Stimulated activated CD4-positive, alpha-beta T cell treated with anti-CD3 and anti-CD28 coated beads, Interleukin-2, amount 100 ng/mL, for 24 hours (primary cell): ENCODE measurements around the gene ITK.

Experiments
- DNase-seq, 2 donors: peaks; one replicate each; pipeline ENCODE4 v3.0.0-alpha.2; 2020

Gene ITK

GRCh38 chr5:157248821-157249470 lies 68.3 kb downstream of the ITK start:
- DNase-seq: peak in 1 of 2 donors; percentile 41

GRCh38 chr5:157252711-157253465 lies 72.2 kb downstream of the ITK start:
- DNase-seq: peak; percentile 45 to 49

GRCh38 chr5:157253547-157253946 lies 72.9 kb downstream of the ITK start:
- no peak for DNase-seq

- DNase-seq: no peak
These were observed 77.8 kb downstream of the ITK start for GRCh38 chr5:157258450-157258849.

DNA sequence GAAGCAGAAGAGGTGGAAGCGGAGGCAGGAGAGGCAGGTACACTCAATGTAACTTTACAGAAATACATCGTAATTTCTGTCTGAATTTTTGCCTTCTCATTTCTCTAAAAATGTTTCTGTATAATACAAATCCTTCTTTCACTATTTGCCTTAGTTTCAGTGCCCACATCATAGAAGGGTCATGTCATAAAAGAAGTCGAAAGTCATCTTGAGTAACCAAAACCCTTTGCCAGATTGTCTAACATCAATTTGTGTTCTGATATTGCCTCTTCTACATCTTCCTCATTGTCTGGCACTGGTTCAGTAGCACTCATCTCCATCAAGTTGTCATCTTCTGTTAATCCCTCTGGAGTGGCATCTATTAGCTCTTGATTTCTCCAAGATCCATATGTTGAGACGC lies 79.1 kb downstream of the ITK start:
- DNase-seq: no peak

DNA sequence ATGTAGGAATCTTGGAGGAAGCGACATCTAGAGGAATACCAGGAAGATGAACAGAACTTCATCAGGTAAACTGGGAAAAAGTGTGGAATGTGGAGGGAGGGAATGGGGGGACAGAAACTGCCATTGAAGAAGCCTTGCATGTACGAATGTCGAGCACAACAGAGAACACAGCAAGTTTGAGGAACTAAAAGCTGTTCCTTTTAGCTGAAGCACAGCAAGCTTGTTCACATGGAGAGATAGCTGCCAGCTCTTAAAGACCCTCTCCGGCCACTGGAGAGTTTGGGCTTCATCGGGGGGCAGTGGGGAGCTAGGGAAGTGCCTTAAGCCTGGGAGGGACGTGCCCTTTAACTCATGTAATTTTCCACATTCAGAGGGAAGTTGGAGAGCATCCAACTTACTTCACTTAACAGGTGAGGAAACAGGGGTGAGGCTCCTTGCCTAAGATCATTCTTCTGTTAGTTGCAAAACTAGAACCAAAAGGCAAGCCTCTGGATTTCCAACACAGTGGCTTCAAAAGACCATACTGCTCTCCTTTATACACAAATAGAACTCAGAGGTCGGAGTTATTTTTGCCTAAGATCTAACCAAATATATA lies 83.0 kb downstream of the ITK start:
- no peak for DNase-seq

GRCh38 chr5:157265714-157266285 lies 85.2 kb downstream of the ITK start, which contains the start of gene CYFIP2:
TSS of gene CYFIP2 (plus strand) at chr5:157266123. CDS start at chr5:157285362, 19,239 bp downstream.
- DNase-seq: peak; percentile 80 to 86

DNA sequence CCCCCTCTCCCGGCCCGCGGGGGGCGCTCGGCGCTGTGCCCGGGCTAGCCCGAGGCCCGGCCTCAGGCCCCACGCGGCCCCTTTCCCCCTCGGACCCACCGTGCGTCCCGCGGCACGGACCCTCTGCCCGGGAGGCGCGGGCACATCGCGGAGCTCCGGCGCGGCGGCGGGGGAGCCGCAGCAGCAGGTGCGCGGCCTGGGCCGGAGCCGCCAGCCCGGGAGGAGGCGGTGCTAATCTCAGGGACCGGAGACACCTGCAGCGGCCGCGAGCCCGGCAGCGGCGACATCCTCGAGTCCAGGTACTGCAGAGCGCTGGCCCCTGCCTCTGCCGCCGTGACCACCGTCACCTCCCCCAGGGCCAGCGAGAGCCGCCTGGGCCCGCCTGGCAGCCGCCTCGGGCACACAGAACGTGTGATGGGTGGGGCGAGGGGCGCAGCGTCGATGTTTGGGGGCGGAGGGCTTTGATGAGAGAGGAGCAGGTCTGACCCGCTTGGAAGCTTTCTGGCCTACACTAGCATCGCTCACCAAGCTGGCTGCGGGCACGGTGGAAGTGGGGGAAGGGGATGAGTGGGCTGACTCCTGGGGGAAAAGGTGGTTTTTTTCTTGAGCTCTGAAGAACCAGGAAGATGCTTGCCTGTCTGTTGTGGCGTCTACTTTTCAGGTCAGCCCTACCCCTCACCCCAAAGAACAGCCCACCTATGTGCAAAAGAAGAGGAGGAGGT lies 85.8 kb downstream of the ITK start:
- DNase-seq: peak; percentile 62

DNA sequence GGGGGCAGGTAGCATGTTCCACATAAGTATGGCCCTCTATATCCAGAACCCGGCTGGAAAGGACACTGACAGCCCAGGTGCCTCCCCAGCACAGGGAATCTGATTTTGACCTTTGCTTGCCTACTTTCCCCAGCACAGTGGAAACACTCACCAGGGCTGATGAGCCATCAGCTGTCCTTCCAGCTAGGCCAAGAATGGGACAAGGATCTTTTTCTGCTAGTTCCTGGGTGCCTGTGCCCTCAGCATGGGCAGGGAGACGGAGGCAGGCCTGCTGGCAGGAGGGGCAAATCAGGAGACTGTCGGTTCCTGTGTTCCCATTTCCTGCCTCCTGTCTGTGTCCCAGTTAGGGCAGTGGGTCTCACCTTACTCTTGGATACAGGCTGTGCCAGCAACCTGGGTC lies 86.4 kb downstream of the ITK start:
- no peak for DNase-seq

DNA sequence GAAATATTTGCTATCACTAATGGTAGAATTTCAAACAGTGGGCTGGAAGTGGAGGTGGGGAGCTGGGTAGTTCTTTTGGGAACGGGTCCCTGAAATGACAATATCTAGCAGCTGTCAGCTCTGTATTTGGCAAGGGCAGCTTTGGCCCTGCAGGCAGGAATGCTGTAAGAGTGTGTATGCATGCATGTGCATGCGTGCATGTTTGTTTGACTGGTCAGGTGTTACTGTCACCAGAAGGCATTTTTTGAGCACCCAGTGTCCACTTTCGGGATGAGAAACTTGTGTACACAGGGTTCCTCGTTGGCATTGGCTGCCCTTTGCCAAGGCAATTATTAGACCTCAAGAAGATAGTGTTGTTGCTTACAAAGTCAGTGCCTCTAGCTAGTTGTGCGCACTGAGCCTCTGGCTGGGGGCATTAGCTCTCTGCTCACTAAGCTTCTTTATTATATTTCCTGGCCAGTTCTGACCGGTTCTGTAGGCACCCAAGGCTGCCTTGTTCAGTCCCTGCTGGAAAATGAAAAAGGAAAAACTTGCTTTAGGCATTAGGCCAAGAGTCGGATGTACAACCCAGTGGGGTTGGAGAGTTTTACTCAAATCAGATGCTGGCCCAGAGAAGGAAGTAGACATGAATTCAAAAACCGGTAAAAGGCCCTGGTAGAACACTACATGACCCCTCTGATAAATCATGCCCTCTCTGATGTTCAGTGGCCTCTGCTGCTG lies 87.3 kb downstream of the ITK start:
- no peak for DNase-seq

- no peak for DNase-seq
These were observed 88.6 kb downstream of the ITK start for GRCh38 chr5:157269165-157269671.

GRCh38 chr5:157269761-157270272 lies 89.2 kb downstream of the ITK start:
- no peak for DNase-seq

GRCh38 chr5:157270771-157271170 lies 90.1 kb downstream of the ITK start:
- no peak for DNase-seq

- peak; percentile 78 to 80 for DNase-seq
These were observed 91.2 kb downstream of the ITK start for GRCh38 chr5:157271740-157272271.

DNA sequence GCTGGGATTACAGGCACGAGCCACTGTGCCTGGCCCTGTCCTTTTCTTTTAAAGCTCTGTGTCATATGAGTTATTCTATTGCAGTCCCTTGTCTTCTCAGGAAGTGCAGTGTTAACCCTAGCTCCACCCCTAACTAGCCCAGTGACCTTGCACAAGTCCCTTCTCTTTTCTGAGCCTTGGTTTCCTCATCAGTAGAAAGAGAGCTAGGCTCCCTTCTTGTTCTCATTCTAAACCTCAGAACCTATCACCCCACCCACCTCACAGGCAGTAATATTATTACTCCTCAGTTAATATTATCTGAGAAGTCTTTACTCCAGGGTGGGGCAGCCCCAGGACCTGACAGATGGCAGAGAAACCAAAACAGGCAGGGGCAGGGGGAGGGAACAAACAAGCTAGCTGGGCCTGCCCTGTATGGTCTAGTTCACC lies 92.5 kb downstream of the ITK start:
- peak in 1 of 2 donors; percentile 44 for DNase-seq

DNA sequence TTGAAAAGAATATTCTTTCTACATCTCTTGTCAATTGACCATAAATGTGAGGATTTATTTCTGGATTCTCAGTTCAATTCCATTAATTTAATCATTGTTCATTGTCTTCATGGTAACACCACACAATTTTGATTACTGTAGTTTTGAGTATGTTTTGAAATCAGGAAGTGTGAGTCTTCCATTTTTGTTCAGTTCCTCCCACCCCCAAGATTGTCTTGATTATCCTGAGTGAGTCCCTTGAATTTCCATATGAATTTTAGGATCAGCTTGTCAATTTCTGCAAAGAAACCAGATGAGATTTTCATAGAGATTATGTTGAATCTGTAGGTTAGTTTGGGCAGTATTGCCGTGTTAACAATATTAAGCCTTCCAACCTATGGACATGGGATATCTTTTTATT lies 94.8 kb downstream of the ITK start:
- no peak for DNase-seq

DNA sequence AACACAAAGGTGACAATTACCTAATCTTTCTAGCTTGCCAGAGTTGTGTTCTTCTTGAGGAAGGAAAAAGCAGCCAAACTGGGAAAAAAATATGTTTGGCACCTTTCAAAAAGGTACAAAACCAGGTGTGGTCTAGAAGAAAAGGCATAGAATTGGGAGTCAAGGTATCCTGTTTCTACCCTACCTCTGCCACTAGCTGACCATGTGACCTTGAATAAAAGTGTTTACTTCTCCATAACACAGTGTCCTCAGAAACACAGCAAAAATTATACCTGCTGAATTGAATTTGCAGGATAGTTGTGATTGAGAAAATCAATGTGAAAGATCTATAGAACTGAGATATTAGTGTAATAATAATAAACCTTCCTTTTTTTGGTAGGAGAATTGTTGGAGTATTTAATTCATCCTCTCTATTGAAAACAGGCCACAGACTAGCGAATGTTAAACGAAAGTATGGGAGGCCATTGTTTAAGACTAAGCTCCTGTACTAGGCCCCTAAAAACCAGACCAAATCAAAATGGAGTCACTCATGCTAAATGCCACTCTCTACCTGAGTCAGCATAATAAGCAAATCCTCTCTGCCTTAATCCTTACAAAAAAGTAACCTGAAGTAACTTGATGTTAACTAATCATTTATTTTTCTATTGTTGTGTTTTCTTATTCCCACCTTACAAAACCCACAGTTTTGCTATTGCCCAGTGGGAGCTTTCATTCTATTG lies 97.8 kb downstream of the ITK start:
- DNase-seq: no peak

- DNase-seq: no peak
These were observed 99.1 kb downstream of the ITK start for GRCh38 chr5:157279605-157280239.

- DNase-seq: no peak
These were observed 100.3 kb downstream of the ITK start for GRCh38 chr5:157280927-157281326.

GRCh38 chr5:157282150-157282549 lies 101.5 kb downstream of the ITK start:
- no peak for DNase-seq
